ELR (cell line): ENCODE measurements around the gene PGPEP1.
"Not testable (repeated sequence)": the region's sequence is repeated elsewhere in the genome, so short reads cannot be mapped to it uniquely, and the experiment has no call there.

Source experiments
- DNase-seq: peaks from one replicate; pipeline ENCODE4 v3.0.0-alpha.2; 2015; ENCODE audit warnings: low read depth

Gene PGPEP1

GRCh38 chr19:18364277-18364825 lies 24.0 kb downstream of the PGPEP1 start:
- not testable (repeated sequence) for DNase-seq

- peak; percentile 99 for DNase-seq
Observed at GRCh38 chr19:18364826-18365528, 24.6 kb downstream of the PGPEP1 start.

GRCh38 chr19:18366021-18366435 lies 25.6 kb downstream of the PGPEP1 start:
- peak; percentile 61 for DNase-seq

DNA sequence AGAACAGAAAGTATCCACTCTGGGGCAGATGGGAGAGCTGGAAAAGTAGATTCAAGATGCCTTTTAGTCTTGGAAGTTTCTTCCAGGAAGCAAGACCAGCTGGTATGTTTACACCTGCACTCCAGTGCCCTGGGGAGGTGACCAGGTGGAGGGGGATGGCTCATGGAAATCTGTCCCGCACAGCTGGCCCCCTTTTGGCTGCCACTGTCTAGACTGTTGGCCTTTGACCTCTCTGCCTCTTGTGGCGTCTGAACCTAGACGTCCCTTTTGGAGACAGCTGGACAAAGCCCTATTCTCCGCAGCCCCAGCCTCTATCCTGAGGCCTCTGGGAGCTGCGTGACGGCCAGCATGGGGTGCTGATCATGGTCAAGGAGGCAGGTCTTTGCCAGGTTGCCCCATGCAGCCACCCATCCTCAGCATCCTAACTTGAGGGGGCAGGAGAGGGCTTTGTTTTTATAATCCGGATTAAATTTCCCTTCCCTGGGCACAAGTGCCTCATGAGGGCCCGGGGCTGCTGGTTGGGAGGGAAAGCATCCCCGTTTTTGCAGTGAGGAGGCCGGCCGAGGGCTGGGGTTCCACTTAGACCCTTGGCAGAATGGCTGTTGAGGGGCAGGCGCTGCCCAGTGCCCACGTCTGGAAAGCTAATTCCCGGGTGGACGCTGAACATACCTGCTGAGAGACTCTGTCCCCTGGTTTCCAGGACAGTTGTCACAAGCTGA lies 28.3 kb downstream of the PGPEP1 start:
- no peak for DNase-seq

GRCh38 chr19:18373407-18373891 lies 33.1 kb downstream of the PGPEP1 start:
- DNase-seq: no peak

DNA sequence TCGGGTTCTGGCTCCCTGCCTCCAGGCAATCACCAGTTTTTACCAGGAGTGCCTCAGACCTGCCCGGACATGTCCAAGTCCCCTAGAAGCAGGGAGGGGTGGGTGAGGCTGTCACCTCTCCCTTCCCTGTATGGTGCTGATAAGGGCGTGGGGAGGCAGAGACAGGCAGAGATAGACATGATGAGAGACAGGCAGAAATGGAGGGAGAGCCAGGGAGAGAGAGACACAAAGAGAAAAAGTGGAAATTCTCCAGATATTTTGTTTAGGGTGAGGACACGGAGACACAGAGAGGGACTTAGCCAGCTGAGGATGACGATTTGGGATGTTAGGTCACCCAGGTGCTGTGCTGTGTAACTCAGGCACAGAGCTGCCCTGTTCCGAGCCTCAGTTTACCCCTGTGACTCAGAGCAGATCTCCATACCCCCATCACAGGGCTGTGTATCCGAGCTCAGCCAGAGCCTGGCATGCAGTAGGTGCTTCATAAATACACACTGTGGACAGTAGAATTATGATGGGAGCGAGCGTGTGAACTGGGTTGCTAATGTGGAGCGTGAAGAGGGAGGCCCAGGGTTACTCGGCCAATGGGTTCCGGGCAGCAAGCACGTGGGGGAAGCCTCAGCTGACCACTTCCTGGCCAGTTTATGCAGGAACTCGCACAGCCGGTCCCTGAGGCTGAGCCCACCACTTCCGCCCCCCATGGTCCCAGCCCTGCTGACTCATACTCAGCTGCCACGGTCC lies 33.7 kb downstream of the PGPEP1 start:
- DNase-seq: peak; percentile 99

- no peak for DNase-seq
Observed at GRCh38 chr19:18377026-18377425, 36.6 kb downstream of the PGPEP1 start.

- DNase-seq: peak; percentile 68
Observed at GRCh38 chr19:18379803-18380747, 39.7 kb downstream of the PGPEP1 start.

- no peak for DNase-seq
Observed at GRCh38 chr19:18380843-18381242, 40.4 kb downstream of the PGPEP1 start.

DNA sequence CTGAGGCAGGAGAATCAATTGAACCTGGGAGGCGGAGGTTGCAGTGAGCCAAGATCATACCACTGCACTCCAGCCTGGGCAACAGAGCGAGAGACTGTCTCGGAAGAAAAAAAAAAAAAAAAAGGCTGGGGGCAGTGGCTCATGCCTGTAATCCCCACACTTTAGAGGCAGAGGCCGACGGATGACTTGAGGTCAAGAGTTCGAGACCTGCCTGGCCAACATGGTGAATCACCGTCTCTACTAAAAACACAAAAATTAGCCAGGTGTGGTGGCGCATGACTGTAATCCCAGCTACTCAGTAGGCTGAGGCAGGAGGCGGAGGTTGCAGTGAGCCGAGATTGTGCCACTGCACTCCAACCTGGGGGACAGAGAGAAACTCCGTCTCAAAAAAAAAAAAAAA lies 43.2 kb downstream of the PGPEP1 start:
- DNase-seq: not testable (repeated sequence)

GRCh38 chr19:18384775-18385174 lies 44.4 kb downstream of the PGPEP1 start:
- DNase-seq: no peak

- DNase-seq: peak; percentile 18
Observed at GRCh38 chr19:18385359-18385674, 44.9 kb downstream of the PGPEP1 start.

DNA sequence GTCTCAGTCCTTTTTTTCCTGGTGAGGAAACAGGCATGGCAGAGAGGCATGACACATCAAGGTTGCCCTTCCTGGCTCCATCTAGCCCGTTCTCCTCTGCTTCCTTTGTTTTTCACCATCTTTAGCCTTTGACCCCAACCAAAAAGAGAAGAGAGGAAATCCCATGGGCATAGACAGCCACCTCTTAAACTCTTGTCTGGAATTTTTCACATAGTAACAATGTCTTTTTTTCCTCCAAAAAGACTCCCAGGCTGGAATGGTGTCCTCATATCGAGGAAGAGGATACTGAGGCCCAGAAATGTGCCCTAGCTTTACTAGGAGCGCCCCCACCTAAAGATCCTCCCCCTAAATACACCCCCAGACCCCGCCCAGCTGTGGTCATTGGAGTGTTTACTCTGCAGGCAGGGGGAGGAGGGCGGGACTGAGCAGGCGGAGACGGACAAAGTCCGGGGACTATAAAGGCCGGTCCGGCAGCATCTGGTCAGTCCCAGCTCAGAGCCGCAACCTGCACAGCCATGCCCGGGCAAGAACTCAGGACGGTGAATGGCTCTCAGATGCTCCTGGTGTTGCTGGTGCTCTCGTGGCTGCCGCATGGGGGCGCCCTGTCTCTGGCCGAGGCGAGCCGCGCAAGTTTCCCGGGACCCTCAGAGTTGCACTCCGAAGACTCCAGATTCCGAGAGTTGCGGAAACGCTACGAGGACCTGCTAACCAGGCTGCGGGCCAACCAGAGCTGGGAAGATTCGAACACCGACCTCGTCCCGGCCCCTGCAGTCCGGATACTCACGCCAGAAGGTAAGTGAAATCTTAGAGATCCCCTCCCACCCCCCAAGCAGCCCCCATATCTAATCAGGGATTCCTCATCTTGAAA lies 45.5 kb downstream of the PGPEP1 start, which contains the start of gene GDF15:
TSS of gene GDF15 (plus strand) at position 484 of the 868 bp plus-strand sequence. CDS start at position 516, 32 bp downstream.
- peak; percentile 46 for DNase-seq

DNA sequence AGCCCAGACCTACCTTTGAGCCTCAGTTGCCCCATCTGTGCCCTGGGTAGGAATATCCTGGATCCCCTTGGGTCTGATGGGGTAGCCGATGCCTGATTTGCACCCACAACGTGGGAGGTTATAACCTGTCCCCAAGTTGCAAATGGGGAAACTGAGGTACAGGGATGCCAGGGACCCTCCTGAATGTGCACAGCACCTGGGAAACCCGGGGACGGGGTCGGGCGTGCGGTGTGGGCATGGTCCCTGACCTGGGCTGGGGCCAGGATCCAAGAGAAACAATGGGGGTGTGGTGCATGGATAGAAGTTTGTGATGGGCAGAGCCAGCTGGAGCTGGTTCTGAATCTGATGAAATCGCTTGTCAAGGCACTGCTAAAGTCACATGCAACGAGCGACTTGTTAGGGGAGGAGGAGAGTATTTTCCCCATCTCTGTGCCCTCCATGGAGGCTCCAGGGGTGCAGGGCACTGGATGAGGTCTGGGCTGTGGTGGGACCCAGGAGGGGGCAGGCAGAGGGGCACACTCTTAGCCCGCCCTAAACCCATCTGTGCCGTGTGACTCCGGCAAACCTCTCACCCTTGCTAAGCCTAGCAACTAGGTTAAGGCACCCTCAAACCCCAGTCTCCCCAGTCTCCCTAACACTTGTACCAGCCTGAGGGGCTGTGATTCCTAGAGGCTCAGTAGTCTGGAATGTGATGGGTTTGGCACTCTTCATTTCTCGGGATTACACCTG lies 46.3 kb downstream of the PGPEP1 start:
- no peak for DNase-seq

GRCh38 chr19:18388100-18388959 lies 47.9 kb downstream of the PGPEP1 start:
- DNase-seq: peak; percentile 74

DNA sequence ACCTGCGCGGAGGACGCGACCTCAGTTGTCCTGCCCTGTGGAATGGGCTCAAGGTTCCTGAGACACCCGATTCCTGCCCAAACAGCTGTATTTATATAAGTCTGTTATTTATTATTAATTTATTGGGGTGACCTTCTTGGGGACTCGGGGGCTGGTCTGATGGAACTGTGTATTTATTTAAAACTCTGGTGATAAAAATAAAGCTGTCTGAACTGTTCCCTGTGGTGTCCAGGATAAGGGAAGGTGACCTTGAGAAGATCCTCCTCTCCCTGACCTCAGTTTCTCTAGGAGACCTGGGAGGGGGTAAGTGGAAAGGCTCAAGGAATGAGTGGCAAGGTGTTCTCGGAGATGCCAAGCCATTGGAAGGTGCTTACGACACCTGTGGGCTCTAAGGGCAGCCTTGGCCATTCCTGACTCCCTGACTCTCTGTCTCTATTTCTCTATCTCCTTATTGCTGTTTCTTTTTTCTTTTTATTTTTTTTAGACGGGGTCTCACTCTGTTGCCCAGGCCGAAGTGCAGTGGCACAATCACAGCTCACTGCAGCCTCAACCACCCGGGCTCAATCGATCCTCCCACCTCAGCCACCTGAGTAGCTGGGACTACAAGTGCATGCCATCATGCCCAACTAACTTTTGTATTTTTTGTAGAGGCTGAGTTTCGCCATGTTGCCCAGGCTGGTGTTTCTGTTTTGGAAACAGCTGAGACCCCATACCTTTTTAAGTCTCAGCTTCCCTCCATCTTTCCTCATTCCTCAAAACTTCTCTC lies 48.7 kb downstream of the PGPEP1 start:
- no peak for DNase-seq

GRCh38 chr19:18389726-18390064 lies 49.3 kb downstream of the PGPEP1 start:
- DNase-seq: no peak
